DND-41 (cell line): ENCODE measurements around the gene ZNF791.
"Not testable (repeated sequence)": the region's sequence is repeated elsewhere in the genome, so short reads cannot be mapped to it uniquely, and the experiment has no call there.

ENCODE experiments used
- ATAC-seq: fragments of 200-7000 bp; cut with Tn5 transposase; 3 replicates; pipeline ENCODE4 v1.9.1; 2021; ENCODE audit warnings: low read depth; ENCODE audit not compliant: insufficient read depth
- DNase-seq: peaks from one replicate; pipeline ENCODE4 v3.0.0-alpha.2; 2020
- H2AFZ ChIP-seq: 2 replicates; pipeline ENCODE4 v1.6.0; 2012; ENCODE audit warnings: low read depth, low read length
- H3K27ac ChIP-seq: 2 replicates; pipeline ENCODE4 v1.5.1; 2012; ENCODE audit warnings: low read length, inconsistent platforms
- H3K27me3 ChIP-seq: fragments of 200-600 bp; sonication (generic); 2 replicates; pipeline ENCODE4 v1.6.0; 2012; ENCODE audit warnings: low read length, mild to moderate bottlenecking, inconsistent platforms; ENCODE audit not compliant: insufficient read depth, poor library complexity
- H3K36me3 ChIP-seq: 2 replicates; pipeline ENCODE4 v1.5.1; 2012; ENCODE audit warnings: low read length, inconsistent platforms; ENCODE audit not compliant: insufficient read depth
- H3K4me1 ChIP-seq: 2 replicates; pipeline ENCODE4 v1.5.1; 2012; ENCODE audit warnings: mild to moderate bottlenecking, low read length; ENCODE audit not compliant: insufficient read depth
- H3K4me2 ChIP-seq: 2 replicates; pipeline ENCODE4 v1.6.0; 2012; ENCODE audit warnings: mild to moderate bottlenecking, moderate library complexity, low read length, inconsistent platforms; ENCODE audit not compliant: insufficient read depth
- H3K4me3 ChIP-seq, 2 experiments: fragments of 200-600 bp in 1 of 2; shearing (Covaris generic) in 1 of 2; 2 replicates each; pipeline ENCODE4 v1.5.1; 2012 to 2016; ENCODE audit warnings: inconsistent platforms in 2 of 2, low read length in 2 of 2, mild to moderate bottlenecking in 2 of 2, low read depth in 1 of 2, moderate library complexity in 1 of 2
- H3K79me2 ChIP-seq: 2 replicates; pipeline ENCODE4 v1.6.0; 2012; ENCODE audit warnings: low read length, inconsistent platforms; ENCODE audit not compliant: insufficient read depth
- H3K9ac ChIP-seq: 2 replicates; pipeline ENCODE4 v1.6.0; 2012; ENCODE audit warnings: low read depth, mild to moderate bottlenecking, inconsistent platforms, low read length, moderate library complexity
- H3K9me3 ChIP-seq: 2 replicates; pipeline ENCODE4 v1.5.1; 2012; ENCODE audit warnings: low read length, moderate library complexity, mild to moderate bottlenecking, inconsistent platforms; ENCODE audit not compliant: insufficient read depth, severe bottlenecking
- H4K20me1 ChIP-seq: 2 replicates; pipeline ENCODE4 v1.6.0; 2012; ENCODE audit warnings: low read length; ENCODE audit not compliant: insufficient read depth
- CTCF ChIP-seq: IDR thresholded peaks from 2 replicates; pipeline ENCODE4 v1.5.1; 2012; ENCODE audit warnings: borderline replicate concordance, low read length, moderate library complexity, mild to moderate bottlenecking; ENCODE audit not compliant: poor library complexity, severe bottlenecking; ENCODE audit errors: extremely low read depth
- EZH2 ChIP-seq: IDR thresholded peaks from 3 replicates; pipeline ENCODE4 v1.6.1; 2012; ENCODE audit warnings: borderline replicate concordance, low read depth, mild to moderate bottlenecking, moderate library complexity, low read length, inconsistent platforms; ENCODE audit not compliant: severe bottlenecking

Gene ZNF791

GRCh38 chr19:12610540-12611360 is at the start of gene ZNF791, which contains the start of gene ZNF490:
ZNF791 (plus strand) TSS chr19:12610920; CDS start chr19:12611080, 160 bp downstream.
ZNF490 (minus strand) TSS chr19:12610813; CDS start chr19:12610680, 133 bp downstream.
- peak within 1 kb of the TSS; percentile 88 for H2AFZ ChIP-seq
- DNase-seq (peak; percentile 99), ATAC-seq (peak; percentile 94)
- H3K27me3 ChIP-seq, result no peaks in the 10 kb centered on the region
- peak within 1 kb of the TSS; percentile 82 for H3K4me2 ChIP-seq
- H3K9me3 ChIP-seq, result no peaks in the 10 kb centered on the region
- peaks cover 24% of the 10 kb centered on the region for H4K20me1 ChIP-seq
- H3K9ac ChIP-seq, result peak within 1 kb of the TSS; percentile 86
- H3K4me3 ChIP-seq, result peak within 1 kb of the TSS; percentile 74 to 84
- H3K36me3 ChIP-seq, result peaks cover 26% of the 10 kb centered on the region
- peaks cover 47% of the 10 kb centered on the region for H3K4me1 ChIP-seq
- TF ChIP-seq CTCF (peak; percentile 19), EZH2 (no peak)
- peak within 1 kb of the TSS; percentile 80 for H3K27ac ChIP-seq
- peaks cover 73% of the 10 kb centered on the region for H3K79me2 ChIP-seq

GRCh38 chr19:12564016-12564664 is 46.6 kb upstream of the ZNF791 start:
- TF ChIP-seq CTCF (peak; percentile 100), EZH2 (no peak)
- no peaks in the 10 kb centered on the region for H4K20me1 ChIP-seq
- no peaks in the 10 kb centered on the region for H3K27me3 ChIP-seq
- peaks cover 8% of the 10 kb centered on the region for H3K4me1 ChIP-seq
- no peak overlapping the region for H3K4me3 ChIP-seq
- no peaks in the 10 kb centered on the region for H3K9me3 ChIP-seq
- H3K79me2 ChIP-seq, result no peaks in the 10 kb centered on the region
- H3K27ac ChIP-seq, result no peak overlapping the region
- H3K4me2 ChIP-seq, result peak overlapping the region; percentile 6; the same call in 1 of the 2 replicates
- peak; percentile 93 for ATAC-seq
- H3K36me3 ChIP-seq, result no peaks in the 10 kb centered on the region
- peak; percentile 90 for DNase-seq
- no peak overlapping the region for H3K9ac ChIP-seq
- peak overlapping the region; percentile 63 for H2AFZ ChIP-seq

GRCh38 chr19:12566380-12566779 is 44.3 kb upstream of the ZNF791 start:
- not testable (repeated sequence) for ATAC-seq, DNase-seq, H3K4me2 ChIP-seq, H3K27ac ChIP-seq, H2AFZ ChIP-seq, H3K9me3 ChIP-seq, H3K9ac ChIP-seq, H3K4me3 ChIP-seq, H4K20me1 ChIP-seq, H3K79me2 ChIP-seq, H3K4me1 ChIP-seq, H3K36me3 ChIP-seq, H3K27me3 ChIP-seq

GRCh38 chr19:12567951-12568350 is 42.8 kb upstream of the ZNF791 start:
- ATAC-seq, result no peak
- H4K20me1 ChIP-seq, result no peaks in the 10 kb centered on the region
- no peaks in the 10 kb centered on the region for H3K79me2 ChIP-seq
- peaks cover 8% of the 10 kb centered on the region for H3K4me1 ChIP-seq
- no peak overlapping the region for H3K9ac ChIP-seq
- H3K4me2 ChIP-seq, result no peak overlapping the region
- no peak for TF ChIP-seq EZH2
- no peak for TF ChIP-seq CTCF
- no peak for DNase-seq
- H3K4me3 ChIP-seq, result no peak overlapping the region
- H2AFZ ChIP-seq, result no peak overlapping the region
- H3K36me3 ChIP-seq, result no peaks in the 10 kb centered on the region
- H3K27ac ChIP-seq, result no peak overlapping the region
- no peaks in the 10 kb centered on the region for H3K27me3 ChIP-seq
- no peaks in the 10 kb centered on the region for H3K9me3 ChIP-seq
